ENCODE results near the gene DEDD2.
"Not testable (repeated sequence)": the region's sequence is repeated elsewhere in the genome, so short reads cannot be mapped to it uniquely, and the experiment has no call there.

DEDD2 gene

GRCh38 chr19:42217520-42218437, at the start of gene DEDD2:
Gene DEDD2, minus strand, starts transcription at chr19:42217677. Its CDS starts 670 bp downstream, at chr19:42217007.
- Mint-ChIP-seq H3K27ac (peak within 1 kb of the TSS; percentile 95), H3K4me3 (peak within 1 kb of the TSS; percentile 89 to 95), H3K4me1 (peaks cover 49 to 74% of the 10 kb centered on the region in 2 donors), H3K36me3 (peaks cover 25 to 38% of the 10 kb centered on the region in 2 donors), H3K9me3 (no peaks in the 10 kb centered on the region), H3K27me3 (no peaks in the 10 kb centered on the region)
- peak; percentile 100 for DNase-seq
- ATAC-seq (replicated peaks): peak; percentile 80 to 85

DNA sequence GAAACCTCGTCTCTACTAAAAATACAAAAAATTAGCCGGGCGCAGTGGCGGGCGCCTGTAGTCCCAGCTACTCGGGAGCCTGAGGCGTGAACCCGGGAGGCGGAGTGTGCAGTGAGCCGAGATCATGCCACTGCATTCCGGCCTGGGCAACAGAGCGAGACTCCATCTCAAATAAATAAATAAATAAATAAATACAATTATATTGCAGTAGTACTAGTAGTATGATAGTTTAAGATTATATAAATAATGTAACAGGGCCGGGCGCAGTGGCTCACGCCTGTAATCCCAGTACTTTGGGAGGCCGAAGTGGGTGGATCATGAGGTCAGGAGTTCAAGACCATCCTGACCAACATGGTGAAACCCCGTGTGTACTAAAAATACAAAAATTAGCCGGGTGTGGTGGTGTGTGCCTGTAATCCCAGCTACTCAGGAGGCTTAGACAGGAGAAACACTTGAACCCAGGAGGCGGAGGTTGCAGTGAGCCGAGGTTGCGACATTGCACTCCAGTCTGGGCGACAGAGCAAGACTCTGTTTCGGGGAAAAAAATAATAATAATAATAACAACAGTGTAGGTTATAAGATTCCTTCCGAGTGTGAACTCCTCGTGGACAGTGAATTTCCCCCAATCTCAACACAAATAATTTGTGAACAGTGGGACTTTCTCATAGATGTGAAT, 49.6 kb upstream of the DEDD2 start:
- H3K36me3 Mint-ChIP-seq: peaks cover 6 to 14% of the 10 kb centered on the region in 2 donors
- H3K27ac Mint-ChIP-seq; H3K4me3 Mint-ChIP-seq; H3K9me3 Mint-ChIP-seq; ATAC-seq (replicated peaks); DNase-seq; H3K27me3 Mint-ChIP-seq: not testable (repeated sequence)
- H3K4me1 Mint-ChIP-seq: peaks cover 25 to 29% of the 10 kb centered on the region in 2 donors

- not testable (repeated sequence) for H3K36me3 Mint-ChIP-seq; ATAC-seq (replicated peaks); H3K9me3 Mint-ChIP-seq; H3K27me3 Mint-ChIP-seq; H3K27ac Mint-ChIP-seq; DNase-seq; H3K4me3 Mint-ChIP-seq
- H3K4me1 Mint-ChIP-seq: peaks cover 19 to 23% of the 10 kb centered on the region in 2 donors
Measured at GRCh38 chr19:42266105-42266504, 48.6 kb upstream of the DEDD2 start.

DNA sequence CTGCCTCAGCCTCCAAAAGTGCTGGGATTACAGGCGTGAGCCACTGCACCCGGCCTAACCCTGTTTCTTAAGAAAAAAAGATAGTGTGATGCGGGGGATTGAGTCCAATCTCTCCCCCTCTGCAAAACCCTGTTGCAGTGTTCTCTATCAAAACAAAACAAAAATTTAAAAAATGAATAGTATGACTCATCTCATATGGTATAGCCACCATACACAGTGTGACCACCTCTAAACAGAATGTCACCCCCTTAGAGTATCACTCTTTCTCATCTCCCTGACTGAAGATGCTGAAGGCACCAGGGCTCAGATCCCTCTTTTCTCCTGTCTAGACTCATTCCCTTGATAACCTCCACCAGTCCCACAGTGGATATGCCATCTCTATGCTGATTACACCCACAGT, 44.3 kb upstream of the DEDD2 start:
- H3K27ac Mint-ChIP-seq: no peak overlapping the region
- ATAC-seq (replicated peaks) (peak in 1 of 2 donors; percentile 25), DNase-seq (no peak)
- no peaks in the 10 kb centered on the region for H3K9me3 Mint-ChIP-seq
- no peaks in the 10 kb centered on the region for H3K36me3 Mint-ChIP-seq
- H3K27me3 Mint-ChIP-seq: no peaks in the 10 kb centered on the region
- peaks cover 0 to under 1% of the 10 kb centered on the region in 2 donors for H3K4me1 Mint-ChIP-seq
- H3K4me3 Mint-ChIP-seq: no peak overlapping the region

- not testable (repeated sequence) for H3K9me3 Mint-ChIP-seq; H3K36me3 Mint-ChIP-seq; H3K27ac Mint-ChIP-seq; DNase-seq; H3K27me3 Mint-ChIP-seq; H3K4me3 Mint-ChIP-seq; ATAC-seq (replicated peaks)
- peaks cover 11 to 20% of the 10 kb centered on the region in 2 donors for H3K4me1 Mint-ChIP-seq
Measured at GRCh38 chr19:42257842-42258241, 40.4 kb upstream of the DEDD2 start.

DNA sequence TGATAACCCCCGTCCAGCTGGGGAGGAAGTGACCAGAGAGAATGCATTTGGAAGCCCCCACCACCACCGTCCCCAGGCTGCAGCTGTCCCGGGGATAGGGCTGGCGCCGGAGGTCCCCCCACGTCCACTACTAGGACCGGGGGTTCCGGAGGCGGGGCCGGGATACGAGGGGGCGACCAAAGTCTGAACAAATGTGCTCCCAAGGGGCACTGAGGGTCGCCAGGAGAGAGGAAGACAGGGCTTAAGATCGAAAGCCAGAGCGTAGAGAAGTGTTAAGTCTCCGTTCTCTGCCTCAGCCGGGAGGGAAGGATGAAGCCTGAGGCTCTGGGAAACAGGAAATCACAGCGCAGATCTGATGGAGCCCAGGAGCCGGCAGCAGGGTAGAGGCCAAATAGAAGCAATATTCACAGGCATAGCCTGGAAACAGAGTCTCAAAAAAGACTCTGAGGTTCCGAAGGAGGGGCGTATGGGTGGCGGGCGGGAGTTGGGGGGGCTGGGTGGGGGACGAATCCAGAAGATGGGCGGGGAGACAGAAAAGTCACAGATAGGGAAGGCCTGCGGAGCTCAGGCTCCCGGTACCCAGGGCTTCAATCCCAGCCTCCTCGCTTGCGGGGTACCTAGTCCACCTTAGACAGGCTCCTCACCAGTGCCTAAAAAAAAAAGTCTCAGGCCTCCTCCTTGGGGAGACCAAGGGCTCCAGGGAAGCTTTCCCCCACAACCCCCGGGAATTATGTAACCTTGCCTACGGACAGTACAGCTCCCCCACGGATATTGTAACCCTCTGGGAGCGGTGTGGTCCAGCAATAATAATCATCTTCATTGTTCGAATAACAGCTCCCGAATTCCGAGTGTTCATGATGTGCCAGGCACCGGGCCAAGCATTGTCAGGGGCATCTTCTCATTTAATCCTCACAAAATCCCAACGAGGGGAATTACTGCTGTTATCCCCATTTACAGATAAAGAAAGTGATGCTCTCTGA, 38.6 kb upstream of the DEDD2 start:
- Mint-ChIP-seq H3K4me3 (peak overlapping the region; percentile 77 to 91), H3K9me3 (no peaks in the 10 kb centered on the region), H3K4me1 (peaks cover 26 to 37% of the 10 kb centered on the region in 2 donors), H3K27me3 (no peaks in the 10 kb centered on the region), H3K36me3 (peaks cover 7 to 15% of the 10 kb centered on the region in 2 donors), H3K27ac (peak overlapping the region; percentile 82)
- ATAC-seq (replicated peaks): no peak
- no peak for DNase-seq

GRCh38 chr19:42254850-42255765, 37.6 kb upstream of the DEDD2 start, which contains the start of gene ERF:
Gene ERF, minus strand, starts transcription at chr19:42255128. Its CDS starts 129 bp downstream, at chr19:42254999.
- no peaks in the 10 kb centered on the region for H3K9me3 Mint-ChIP-seq
- ATAC-seq (replicated peaks): peak; percentile 80 to 82

DNA sequence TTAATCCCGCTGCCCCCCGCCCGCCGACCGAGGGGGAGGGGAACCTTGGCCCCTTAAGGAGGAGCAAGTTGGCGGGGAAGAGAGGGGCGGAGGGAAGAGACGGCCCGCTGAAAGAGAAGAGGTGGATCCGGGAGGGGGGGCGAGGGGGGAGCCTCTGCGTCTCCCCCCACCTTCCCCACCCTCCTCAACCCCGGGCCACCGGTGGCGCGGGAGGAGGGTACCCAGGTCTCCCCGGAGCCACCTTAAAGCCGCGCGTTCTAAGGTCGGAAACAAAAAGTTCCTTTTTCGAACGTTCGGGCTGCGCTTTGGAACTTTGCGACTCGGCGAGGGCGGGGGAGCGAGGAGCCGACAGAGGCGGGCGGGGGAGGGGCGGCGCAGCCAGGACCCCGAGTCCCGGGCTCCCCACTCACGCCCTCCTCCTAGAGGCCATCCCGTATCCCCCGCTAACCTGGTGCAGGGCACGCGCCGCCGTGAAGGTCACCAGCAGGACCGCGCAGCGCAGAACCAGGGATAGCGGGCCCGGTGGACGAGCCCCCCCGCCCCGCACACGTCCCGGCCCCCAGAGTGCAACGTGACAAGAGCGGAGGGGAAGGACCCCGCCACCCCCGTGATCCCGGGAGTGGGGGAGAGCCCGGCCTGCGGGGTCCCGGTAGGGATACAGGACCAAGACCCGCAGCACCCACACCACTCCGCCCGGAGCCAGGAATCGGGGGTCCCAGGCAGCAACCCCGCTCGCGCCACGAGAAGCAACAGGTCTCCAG, 36.8 kb upstream of the DEDD2 start:
- ATAC-seq (replicated peaks) (peak; percentile 52 to 55), DNase-seq (peak; percentile 65)
- H3K4me1 Mint-ChIP-seq: peaks cover 27 to 47% of the 10 kb centered on the region in 2 donors
- H3K27ac Mint-ChIP-seq: peak overlapping the region; percentile 89
- H3K9me3 Mint-ChIP-seq: no peaks in the 10 kb centered on the region
- peaks cover 13 to 15% of the 10 kb centered on the region in 2 donors for H3K36me3 Mint-ChIP-seq
- peak overlapping the region; percentile 77 to 91 for H3K4me3 Mint-ChIP-seq
- H3K27me3 Mint-ChIP-seq: no peaks in the 10 kb centered on the region

More at GRCh38 chr19:42254850-42255765, 37.6 kb upstream of the DEDD2 start, which contains the start of gene ERF:
- peaks cover 7 to 15% of the 10 kb centered on the region in 2 donors for H3K36me3 Mint-ChIP-seq
- H3K27ac Mint-ChIP-seq: peak within 1 kb of the TSS; percentile 89
- peak; percentile 91 for DNase-seq
- no peaks in the 10 kb centered on the region for H3K27me3 Mint-ChIP-seq
- peaks cover 27 to 45% of the 10 kb centered on the region in 2 donors for H3K4me1 Mint-ChIP-seq
- H3K4me3 Mint-ChIP-seq: peak within 1 kb of the TSS; percentile 77 to 91

DNA sequence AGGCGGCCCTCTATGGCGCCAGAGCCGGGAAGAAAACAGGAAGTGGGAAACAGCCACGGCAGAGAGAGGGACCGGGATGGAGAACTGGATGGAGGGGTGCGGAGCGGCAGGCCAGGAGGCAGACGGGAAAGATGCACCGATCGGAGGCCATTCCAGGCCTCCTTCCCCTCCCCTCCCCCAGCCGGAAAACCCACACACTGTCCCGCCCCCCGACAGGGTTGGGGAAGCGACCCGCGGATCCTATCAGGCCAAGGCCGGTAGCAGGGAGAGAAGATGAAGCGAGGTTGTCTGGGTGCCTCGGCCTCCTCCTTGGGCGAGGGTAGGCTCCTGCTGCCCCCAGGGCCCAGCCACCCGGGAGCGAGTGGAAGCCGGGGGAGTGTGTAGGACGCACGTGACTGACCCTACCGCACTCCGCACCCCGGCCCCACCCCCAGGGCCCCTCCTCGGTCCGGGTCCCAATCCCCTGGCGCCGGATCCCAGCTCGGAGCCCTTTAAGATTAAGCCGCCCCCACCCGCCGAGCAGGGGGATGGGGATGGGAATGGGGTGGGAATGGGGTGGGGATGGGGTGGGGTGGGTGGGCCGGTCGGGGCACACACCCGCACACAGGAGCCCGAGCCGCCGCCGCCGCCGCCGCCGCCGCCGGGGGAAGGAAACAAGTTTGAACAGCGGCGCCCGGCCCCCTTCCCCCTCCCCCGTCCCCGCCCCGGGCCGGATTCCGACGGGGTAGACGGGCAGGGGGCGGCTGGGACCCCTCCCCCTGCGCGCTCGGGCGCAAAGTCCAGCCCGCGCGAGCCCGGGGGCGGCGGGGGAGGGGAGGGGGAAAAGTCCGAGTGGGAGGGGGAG, 36.0 kb upstream of the DEDD2 start:
- Mint-ChIP-seq H3K4me1 (peaks cover 30 to 54% of the 10 kb centered on the region in 2 donors), H3K4me3 (peak overlapping the region; percentile 97 to 98), H3K27me3 (no peaks in the 10 kb centered on the region), H3K9me3 (no peaks in the 10 kb centered on the region), H3K27ac (peak overlapping the region; percentile 95), H3K36me3 (peaks cover 21% of the 10 kb centered on the region in 2 donors)
- no peak for DNase-seq
- peak; percentile 20 to 29 for ATAC-seq (replicated peaks)

DNA sequence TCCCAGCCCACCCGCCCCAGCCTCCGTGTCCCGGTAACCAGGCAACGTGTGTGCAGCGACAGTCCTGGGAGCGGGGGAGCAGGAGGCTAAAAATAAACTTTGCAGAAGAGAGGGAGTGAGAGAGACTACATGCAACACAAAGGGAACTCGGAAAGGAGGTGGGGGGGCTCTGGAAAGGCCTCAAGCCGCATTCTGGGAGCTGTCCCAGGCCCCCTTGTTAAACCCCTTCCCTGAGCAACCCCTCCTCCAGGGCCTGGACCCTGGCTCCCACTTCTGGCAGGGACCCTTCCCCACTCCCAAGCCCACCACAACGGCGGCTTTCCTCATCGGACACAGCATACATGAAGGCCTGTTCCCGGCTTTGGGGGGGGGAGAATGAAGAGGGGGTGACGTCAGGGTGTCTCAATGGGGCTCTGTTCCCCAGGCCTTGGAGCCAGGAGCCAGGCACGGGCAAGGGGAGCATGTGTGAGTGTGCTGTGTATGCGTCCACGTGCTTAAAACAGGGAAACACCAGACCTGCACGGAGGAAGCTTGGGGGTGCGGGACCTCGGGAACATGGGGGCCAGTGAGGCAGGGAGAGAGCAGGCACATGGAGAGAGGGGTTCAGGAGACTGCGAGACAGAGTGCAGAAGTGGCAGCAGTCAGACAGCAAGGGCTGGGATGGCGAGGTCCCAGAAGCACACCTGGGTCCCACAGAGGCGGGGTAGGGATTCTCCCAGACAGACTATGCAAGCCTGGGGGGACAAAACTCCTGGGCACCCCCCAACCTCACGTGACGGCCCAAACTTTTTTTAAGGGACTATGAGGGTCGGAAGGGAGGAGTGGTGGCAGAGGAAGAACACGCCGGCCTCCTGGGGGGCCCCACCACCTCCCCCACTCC, 35.1 kb upstream of the DEDD2 start:
- Mint-ChIP-seq H3K4me3 (peak overlapping the region; percentile 97 to 98), H3K36me3 (peaks cover 21% of the 10 kb centered on the region in 2 donors), H3K4me1 (peaks cover 30 to 54% of the 10 kb centered on the region in 2 donors), H3K27me3 (no peaks in the 10 kb centered on the region), H3K9me3 (no peaks in the 10 kb centered on the region), H3K27ac (peak overlapping the region; percentile 95)
- ATAC-seq (replicated peaks): no peak
- DNase-seq: no peak

Measured in stimulated activated naive B cell treated with anti-CD40 and anti-IgM and Interleukin-4, amounts not matched to agents 10 μg/mL and 1 μg/mL and 100 μg/mL, for 72 hours (primary cell).